ENCODE results near the gene JPH4. TPM values are rescaled to one million over a fixed set of nuclear protein-coding genes. Genes with fewer than 3 reads are reported as not detected.

Gene JPH4
- total RNA-seq, 1 experiment from 2014 or later: 0.15 TPM

- no peak for TF ChIP-seq REST (IDR thresholded peaks at IDR 0.05; ENCODE audit: low read depth)
Observed at GRCh38 chr14:23608454-23608853, 29.9 kb upstream of the JPH4 start (continued).

- no peak overlapping the region for H3K4me3 ChIP-seq (replicated peaks in 1 of 2; ENCODE audit: low read depth in 1 of 2, low read length in 2 of 2)
- no peaks in the 10 kb centered on the region for H4K20me1 ChIP-seq (ENCODE audit: insufficient read depth)
- no peaks in the 10 kb centered on the region for H3K9me3 ChIP-seq (ENCODE audit: control insufficient read depth in 1 of 2, insufficient read depth in 1 of 2, low read depth in 1 of 2, low read length in 2 of 2)
- ChIA-PET POLR2A (no interaction called here), RAD21 (ENCODE audit: low non-redundant PET in 1 of 2, low total read pairs in 2 of 2, uncharacterized antibody in 2 of 2, unreplicated experiment in 2 of 2) (no interaction called here), CTCF (interaction anchor here (1.0 kb wide), 1 partner anchor 17 kb away, joined by 4 read pairs; no protein-coding TSS in a partner anchor)
- H3K4me2 ChIP-seq (ENCODE audit: low read length): no peak overlapping the region
- H3K9me2 ChIP-seq (ENCODE audit: insufficient read depth): no peaks in the 10 kb centered on the region
- H3K79me2 ChIP-seq (ENCODE audit: insufficient read depth, low read length): no peaks in the 10 kb centered on the region
- no peak for ATAC-seq
- no TSS peak for BruUV-seq (replicated peaks)
- H3K4me1 ChIP-seq (ENCODE audit: control insufficient read depth in 1 of 2, insufficient read depth in 2 of 2, low read length in 2 of 2): peaks cover 0 to 6% of the 10 kb centered on the region in 2 experiments; a peak in 1 of 4 replicates
- no peak overlapping the region for H2AFZ ChIP-seq (ENCODE audit: low read depth, low read length, poor library complexity, severe bottlenecking)
- no peak overlapping the region for H3K9ac ChIP-seq (ENCODE audit: low read length)
- no peak overlapping the region for H3K27ac ChIP-seq (ENCODE audit: low read depth, low read length)
- H3K27me3 ChIP-seq (ENCODE audit: insufficient read depth, low read length): no peaks in the 10 kb centered on the region
- H3K36me3 ChIP-seq (ENCODE audit: control insufficient read depth in 1 of 2, insufficient read depth in 2 of 2, low read length in 2 of 2): no peaks in the 10 kb centered on the region
- intact Hi-C loops (cut with micrococcal nuclease): no loop called here
- DNase-seq (ENCODE audit: low read depth, low spot score): no peak
- TF ChIP-seq MAX (IDR thresholded peaks at IDR 0.05): no peak
- no peak for TF ChIP-seq TCF7L2 (IDR thresholded peaks at IDR 0.05; ENCODE audit: borderline replicate concordance, extremely low read depth, insufficient read depth, insufficient read length)
- no peak for TF ChIP-seq EZH2phosphoT487 (IDR thresholded peaks at IDR 0.05; ENCODE audit: borderline replicate concordance)
- TF ChIP-seq SIN3A (IDR thresholded peaks at IDR 0.05; ENCODE audit: low read depth): no peak
- no peak for TF ChIP-seq SP1 (IDR thresholded peaks at IDR 0.05; ENCODE audit: low read depth)
- TF ChIP-seq REST (IDR thresholded peaks at IDR 0.05; ENCODE audit: low read depth): no peak
- TF ChIP-seq FOSL1 (IDR thresholded peaks at IDR 0.05; ENCODE audit: low read depth): no peak
- TF ChIP-seq ZNF274 (IDR thresholded peaks at IDR 0.05; ENCODE audit: low read depth, low read length): no peak
- TF ChIP-seq POLR2AphosphoS5 (IDR thresholded peaks at IDR 0.05; ENCODE audit: low read depth, low read length): no peak
- TF ChIP-seq RAD21 (IDR thresholded peaks at IDR 0.05; ENCODE audit: low read depth): no peak
- no peak for TF ChIP-seq ELF1 (IDR thresholded peaks at IDR 0.05; ENCODE audit: borderline replicate concordance, low read depth)
- TF ChIP-seq ATF3 (IDR thresholded peaks at IDR 0.05): no peak
- no peak for TF ChIP-seq CBX3 (IDR thresholded peaks at IDR 0.05; ENCODE audit: low read depth)
- no peak for TF ChIP-seq EGR1 (IDR thresholded peaks at IDR 0.05; ENCODE audit: low read depth)
- no peak for TF ChIP-seq CTCF (IDR thresholded peaks at IDR 0.05 in 2 of 3, conservative IDR thresholded peaks at IDR 0.05 in 1 of 3; ENCODE audit: borderline replicate concordance in 1 of 3, insufficient read depth in 1 of 3, low read depth in 2 of 3, low read length in 2 of 3)
Observed at GRCh38 chr14:23605931-23606585, 27.5 kb upstream of the JPH4 start.
